Coronary artery (tissue), 2 donors: ENCODE results near the gene LGR4.

Source experiments
- DNase-seq: peaks from one replicate; pipeline ENCODE4 v3.0.0-alpha.2; 2017; ENCODE audit warnings: low spot score
- H3K27ac ChIP-seq, 2 donors: fragments of 200-600 bp; sonication (generic); one replicate each; pipeline ENCODE4 v1.5.1; 2016 to 2019
- H3K4me3 ChIP-seq: fragments of 200-600 bp; sonication (generic); 2 replicates; pipeline ENCODE4 v1.5.1; 2016; ENCODE audit warnings: mild to moderate bottlenecking, moderate library complexity
- TF ChIP-seq, protein P1 (sequence below): fragments of 200-600 bp; sonication (generic); IDR thresholded peaks from one replicate; pipeline ENCODE4 v1.5.1; 2019; ENCODE audit warnings: antibody characterized with exemption

LGR4 gene

DNA sequence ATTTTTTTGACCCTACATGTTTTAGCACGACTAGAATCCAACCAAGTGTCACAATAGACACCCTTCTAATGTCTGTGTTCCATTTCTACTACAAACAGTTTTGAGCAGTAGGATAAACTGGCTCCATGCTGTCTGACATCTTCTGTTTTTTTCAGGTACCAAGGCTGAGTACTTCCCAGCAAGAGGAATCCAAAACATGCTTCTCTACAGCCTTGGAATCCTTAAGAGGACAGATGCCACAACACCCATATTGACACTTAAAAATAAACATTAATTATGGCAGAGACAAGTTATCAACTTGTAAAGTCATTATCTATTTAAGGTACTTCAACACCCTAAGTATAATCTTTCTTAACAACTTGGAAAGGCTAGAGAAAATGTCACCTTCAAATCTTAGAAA lies 54.2 kb downstream of the LGR4 start:
- Histone ChIP-seq H3K27ac (no peak overlapping the region), H3K4me3 (no peak overlapping the region)
- DNase-seq: no peak
- TF ChIP-seq, protein P1, sequence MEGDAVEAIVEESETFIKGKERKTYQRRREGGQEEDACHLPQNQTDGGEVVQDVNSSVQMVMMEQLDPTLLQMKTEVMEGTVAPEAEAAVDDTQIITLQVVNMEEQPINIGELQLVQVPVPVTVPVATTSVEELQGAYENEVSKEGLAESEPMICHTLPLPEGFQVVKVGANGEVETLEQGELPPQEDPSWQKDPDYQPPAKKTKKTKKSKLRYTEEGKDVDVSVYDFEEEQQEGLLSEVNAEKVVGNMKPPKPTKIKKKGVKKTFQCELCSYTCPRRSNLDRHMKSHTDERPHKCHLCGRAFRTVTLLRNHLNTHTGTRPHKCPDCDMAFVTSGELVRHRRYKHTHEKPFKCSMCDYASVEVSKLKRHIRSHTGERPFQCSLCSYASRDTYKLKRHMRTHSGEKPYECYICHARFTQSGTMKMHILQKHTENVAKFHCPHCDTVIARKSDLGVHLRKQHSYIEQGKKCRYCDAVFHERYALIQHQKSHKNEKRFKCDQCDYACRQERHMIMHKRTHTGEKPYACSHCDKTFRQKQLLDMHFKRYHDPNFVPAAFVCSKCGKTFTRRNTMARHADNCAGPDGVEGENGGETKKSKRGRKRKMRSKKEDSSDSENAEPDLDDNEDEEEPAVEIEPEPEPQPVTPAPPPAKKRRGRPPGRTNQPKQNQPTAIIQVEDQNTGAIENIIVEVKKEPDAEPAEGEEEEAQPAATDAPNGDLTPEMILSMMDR: no peak

DNA sequence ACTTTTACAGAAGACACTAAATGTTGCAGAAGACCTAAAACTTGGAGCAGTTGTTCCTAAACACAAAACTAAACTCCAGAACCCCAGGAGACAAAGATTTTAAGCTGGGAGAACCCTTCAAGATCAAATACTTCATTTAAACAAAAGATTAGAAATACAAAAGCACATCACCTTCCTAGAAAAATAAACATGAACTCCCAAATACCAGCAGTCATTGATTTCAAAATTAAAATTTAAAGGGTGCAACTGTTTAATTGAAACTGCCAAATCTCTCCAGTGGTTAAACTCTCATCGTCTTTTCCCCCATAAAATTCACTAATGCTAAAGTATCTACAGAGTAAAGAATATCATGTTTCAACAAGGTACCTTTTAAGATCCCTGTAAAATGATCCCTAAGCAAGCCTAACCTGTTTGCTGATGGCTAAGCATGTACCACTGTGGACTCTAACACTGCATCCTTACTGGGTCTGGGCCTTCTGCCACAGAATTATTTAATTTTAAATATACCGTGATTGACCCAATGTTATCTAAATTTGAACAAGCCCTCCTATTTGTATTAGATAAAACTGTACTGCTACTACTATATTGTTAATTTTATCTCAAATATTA lies 55.9 kb downstream of the LGR4 start:
- TF ChIP-seq, protein P1: no peak
- Histone ChIP-seq H3K4me3 (no peak overlapping the region), H3K27ac (no peak overlapping the region)
- DNase-seq: no peak

DNA sequence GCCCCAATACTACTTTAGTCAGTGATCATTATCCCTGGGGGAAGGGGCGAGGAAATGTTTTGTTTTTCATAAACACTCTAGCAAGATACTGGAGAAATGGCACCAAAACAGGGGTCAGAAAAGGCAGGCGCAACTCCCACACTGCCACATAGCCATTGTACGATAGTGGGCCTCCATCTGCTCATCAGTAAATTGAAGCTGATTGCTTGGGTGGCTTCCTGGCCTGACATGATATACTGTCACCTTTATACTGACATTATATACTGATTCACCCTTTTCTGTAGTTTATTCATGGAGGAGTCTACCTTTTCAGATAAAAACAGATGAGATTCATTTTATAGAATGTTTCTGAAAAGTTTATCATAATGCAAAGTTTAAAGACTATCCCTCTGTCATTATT lies 57.9 kb downstream of the LGR4 start:
- TF ChIP-seq, protein P1: no peak
- H3K27ac ChIP-seq: no peak overlapping the region
- H3K4me3 ChIP-seq: no peak overlapping the region
- no peak for DNase-seq

DNA sequence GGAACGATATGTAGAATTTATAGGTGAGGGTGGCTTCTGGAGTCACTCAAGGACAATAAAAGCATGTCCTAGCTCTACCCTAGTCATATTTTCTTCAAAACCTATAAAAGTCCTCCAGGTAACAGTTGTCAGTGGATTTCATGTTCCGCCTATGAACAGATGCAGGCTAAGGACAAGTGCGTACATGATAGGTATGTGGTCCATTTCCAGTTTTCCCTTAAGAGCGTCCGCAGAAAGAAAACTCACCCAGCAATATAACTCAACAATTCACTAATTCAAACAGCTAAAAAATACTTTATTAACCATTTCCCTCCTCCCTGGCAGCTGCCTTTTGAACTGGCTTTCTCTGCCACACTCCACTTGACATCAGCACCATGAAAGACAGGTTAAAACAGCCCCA lies 59.4 kb downstream of the LGR4 start:
- Histone ChIP-seq H3K4me3 (no peak overlapping the region), H3K27ac (no peak overlapping the region)
- TF ChIP-seq, protein P1: no peak
- no peak for DNase-seq

DNA sequence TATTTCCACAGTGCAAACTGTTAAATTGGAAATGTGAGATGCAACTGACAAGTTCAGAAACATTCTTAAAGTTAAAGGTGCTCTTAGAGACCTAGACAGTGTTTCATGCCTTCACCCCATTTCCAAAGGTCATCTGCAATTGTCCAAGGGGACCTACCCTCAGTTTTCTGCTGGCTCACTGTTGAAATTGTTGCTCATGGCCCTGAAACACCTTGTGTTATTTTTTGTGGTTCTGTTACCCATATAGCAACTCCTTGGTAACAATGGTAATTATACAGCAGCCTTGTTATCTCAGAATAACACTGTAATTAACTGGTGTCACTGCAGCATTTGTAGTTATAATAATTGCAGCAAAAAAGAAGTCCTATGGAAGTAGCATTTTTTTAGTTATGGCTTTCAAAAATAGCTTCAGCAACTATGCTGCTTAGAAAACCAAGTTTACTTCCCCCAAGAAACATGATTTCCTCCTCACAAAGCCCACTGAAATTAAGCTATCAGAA lies 60.3 kb downstream of the LGR4 start:
- Histone ChIP-seq H3K4me3 (no peak overlapping the region), H3K27ac (no peak overlapping the region)
- TF ChIP-seq, protein P1: no peak
- no peak for DNase-seq

DNA sequence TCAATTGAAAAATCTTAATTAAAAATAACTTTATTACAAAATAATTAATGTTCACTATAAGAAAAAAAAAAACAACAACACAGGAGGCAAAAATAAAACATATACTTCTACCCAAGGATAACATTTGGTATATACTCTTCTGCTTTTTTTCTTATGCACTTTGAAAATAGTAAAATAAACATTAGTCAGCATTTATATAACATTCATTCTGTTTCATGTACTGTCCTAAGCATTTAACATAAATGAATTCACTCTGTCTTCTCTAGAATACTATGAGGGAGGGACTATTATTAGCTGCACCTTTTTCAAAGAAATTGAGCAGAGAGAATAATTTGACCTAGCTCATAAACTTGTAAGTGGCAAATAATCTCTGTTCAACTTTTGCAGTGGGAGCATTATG lies 61.3 kb downstream of the LGR4 start:
- H3K4me3 ChIP-seq: no peak overlapping the region
- DNase-seq: no peak
- TF ChIP-seq, protein P1: no peak
- no peak overlapping the region for H3K27ac ChIP-seq

DNA sequence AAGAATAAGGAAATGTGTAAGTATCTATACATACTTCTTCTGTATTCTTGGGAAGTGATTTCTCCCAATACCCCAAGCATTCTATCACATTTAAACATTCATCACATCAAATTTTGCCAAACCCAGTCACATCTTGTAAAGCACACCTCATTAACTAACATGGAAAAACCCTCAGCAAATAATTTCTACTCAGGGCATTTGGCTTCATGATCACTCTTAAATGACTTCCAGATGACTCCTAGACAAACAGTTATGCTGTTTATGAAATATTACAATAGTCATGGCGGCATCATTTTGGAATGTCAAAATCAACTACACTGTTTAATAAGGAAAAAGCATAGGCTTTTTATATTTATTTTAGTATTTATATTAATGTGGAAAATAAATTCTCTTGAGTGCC lies 62.3 kb downstream of the LGR4 start:
- TF ChIP-seq, protein P1: no peak
- H3K27ac ChIP-seq: no peak overlapping the region
- no peak for DNase-seq
- H3K4me3 ChIP-seq: no peak overlapping the region
